ENCODE measurements around the gene HMCN2. TPM values are rescaled to one million over a fixed set of nuclear protein-coding genes. Genes with fewer than 3 reads are reported as not detected.
A peak's percentile ranks its signal among the peaks of the same experiment; 100 is the strongest.

The HMCN2 gene
- total RNA-seq, 1 donor from 2014 or later, result 7.8 TPM

GRCh38 chr9:130284249-130284625, 18.7 kb downstream of the HMCN2 start:
- Histone ChIP-seq H3K27me3 (no peaks in the 10 kb centered on the region), H3K27ac (no peak overlapping the region), H3K4me1 (peaks cover 6% of the 10 kb centered on the region), H3K36me3 (no peaks in the 10 kb centered on the region), H3K4me3 (no peak overlapping the region), H3K9me3 (no peaks in the 10 kb centered on the region)
- intact Hi-C loops (cut with DNase I), result no loop called here
- peak; percentile 53 for DNase-seq
- TF ChIP-seq CTCF (IDR thresholded peaks at IDR 0.05), result no peak
- no peak for ATAC-seq

GRCh38 chr9:130284690-130285089, 19.1 kb downstream of the HMCN2 start:
- peaks cover 2% of the 10 kb centered on the region for H3K27me3 ChIP-seq
- DNase-seq (no peak), ATAC-seq (no peak)
- intact Hi-C loops (cut with DNase I), result no loop called here
- no peaks in the 10 kb centered on the region for H3K36me3 ChIP-seq
- no peak overlapping the region for H3K4me3 ChIP-seq
- TF ChIP-seq CTCF (IDR thresholded peaks at IDR 0.05), result no peak
- H3K9me3 ChIP-seq, result no peaks in the 10 kb centered on the region
- H3K4me1 ChIP-seq, result peaks cover 6% of the 10 kb centered on the region
- no peak overlapping the region for H3K27ac ChIP-seq

GRCh38 chr9:130285271-130285670, 19.7 kb downstream of the HMCN2 start:
- H3K36me3 ChIP-seq, result no peaks in the 10 kb centered on the region
- intact Hi-C loops (cut with DNase I), result no loop called here
- H3K9me3 ChIP-seq, result no peaks in the 10 kb centered on the region
- DNase-seq (peak; percentile 53), ATAC-seq (no peak)
- no peak overlapping the region for H3K4me3 ChIP-seq
- H3K4me1 ChIP-seq, result peaks cover 6% of the 10 kb centered on the region
- TF ChIP-seq CTCF (IDR thresholded peaks at IDR 0.05), result no peak
- H3K27ac ChIP-seq, result no peak overlapping the region
- H3K27me3 ChIP-seq, result peaks cover 6% of the 10 kb centered on the region

- H3K4me1 ChIP-seq, result peaks cover 11% of the 10 kb centered on the region
- no peak for DNase-seq
- H3K4me3 ChIP-seq, result no peak overlapping the region
- no peak for TF ChIP-seq CTCF (IDR thresholded peaks at IDR 0.05)
- intact Hi-C loops (cut with DNase I), result no loop called here
- no peaks in the 10 kb centered on the region for H3K36me3 ChIP-seq
- peak overlapping the region; percentile 61 for H3K27ac ChIP-seq
- H3K27me3 ChIP-seq, result peaks cover 6% of the 10 kb centered on the region
- no peak for ATAC-seq
- no peaks in the 10 kb centered on the region for H3K9me3 ChIP-seq
Observed at GRCh38 chr9:130286072-130286770, 20.7 kb downstream of the HMCN2 start.

GRCh38 chr9:130286781-130287428, 21.3 kb downstream of the HMCN2 start:
- ATAC-seq, result peak; percentile 45
- H3K4me1 ChIP-seq, result peaks cover 14% of the 10 kb centered on the region
- peaks cover 6% of the 10 kb centered on the region for H3K27me3 ChIP-seq
- H3K4me3 ChIP-seq, result no peak overlapping the region
- no peak for TF ChIP-seq CTCF (IDR thresholded peaks at IDR 0.05)
- H3K36me3 ChIP-seq, result no peaks in the 10 kb centered on the region
- H3K27ac ChIP-seq, result peak overlapping the region; percentile 61
- intact Hi-C loops (cut with DNase I), result no loop called here
- no peaks in the 10 kb centered on the region for H3K9me3 ChIP-seq
- DNase-seq, result peak; percentile 55
